Body of pancreas (tissue), 4 donors: Measurements from ENCODE around the gene ARFIP1. TPM values are rescaled to one million over a fixed set of nuclear protein-coding genes. Genes with fewer than 3 reads are reported as not detected.
"Not testable (repeated sequence)": the region's sequence is repeated elsewhere in the genome, so short reads cannot be mapped to it uniquely, and the experiment has no call there.

ENCODE experiments used
- ATAC-seq: fragments of 150-250 bp; one replicate; pipeline ENCODE4 v1.9.1; 2016
- DNase-seq, 4 donors: peaks; one replicate each; pipeline ENCODE4 v3.0.0-alpha.2; 2019
- H3K27ac ChIP-seq, 4 donors: fragments of 200-600 bp; sonication (generic); 1 replicate in 3 of 4; 2 replicates in 1 of 4; pipeline versions ENCODE4 v1.5.1 to v1.6.1; 2016 to 2019; ENCODE audit warnings: mild to moderate bottlenecking in 1 of 4, mixed read lengths in 1 of 4, moderate library complexity in 1 of 4
- H3K27me3 ChIP-seq, 2 donors: fragments of 200-600 bp; sonication (generic); one replicate each; pipeline ENCODE4 v1.6.0; 2016; ENCODE audit warnings: mild to moderate bottlenecking in 1 of 2
- H3K36me3 ChIP-seq, 2 donors: fragments of 200-600 bp; sonication (generic); replicated peaks in 1 of 2; 2 replicates each; pipeline ENCODE4 v1.5.1; 2016; ENCODE audit warnings: low read depth in 2 of 2; ENCODE audit not compliant: insufficient read depth in 1 of 2
- H3K4me1 ChIP-seq: fragments of 200-600 bp; sonication (generic); one replicate; pipeline ENCODE4 v1.6.0; 2016
- H3K4me3 ChIP-seq, 2 donors: fragments of 200-600 bp; sonication (generic); 1 replicate in 1 of 2; 2 replicates in 1 of 2; pipeline ENCODE4 v1.5.1; 2016 to 2019
- H3K9me3 ChIP-seq, 3 donors: fragments of 200-600 bp; sonication (generic); 1 replicate in 2 of 3; 2 replicates in 1 of 3; pipeline ENCODE4 v1.5.1; 2016
- CTCF ChIP-seq, 7 experiments: fragments of 450-650 bp in 4 of 7; fragments of 200-600 bp in 3 of 7; sonication (generic) in 3 of 7; IDR thresholded peaks; one replicate each; pipeline ENCODE4 v1.5.1; 2016 to 2019; ENCODE audit warnings: antibody characterized with exemption in 7 of 7
- POLR2A ChIP-seq, 3 donors: fragments of 450-650 bp; IDR thresholded peaks; one replicate each; pipeline ENCODE4 v1.6.1; 2016; ENCODE audit warnings: antibody characterized with exemption in 3 of 3, mild to moderate bottlenecking in 2 of 3
- WGBS, 2 donors: methylation state at CpG; one replicate each; pipeline ENCODE4 v1.1.5; 2017; 5-methylcytosine and 5-hydroxymethylcytosine counted together
- intact Hi-C: fragments of 100-400 bp; cut with DNase I; formaldehyde crosslinking; loops from one replicate; pipeline ENCODE4 v1.15.1; 2023
- total RNA-seq, 2 donors: library from RNA; depleted of rRNA; stranded (reverse); fragments of >200 nt; gene quantifications; one replicate each; pipeline ENCODE4 v1.1.0, GENCODE V29; 2016

The ARFIP1 gene
- total RNA-seq, 2 donors from 2014 or later, result 13.8 to 17.4 TPM

- Histone ChIP-seq H3K4me1 (no peaks in the 10 kb centered on the region), H3K9me3 (no peaks in the 10 kb centered on the region), H3K27ac (no peak overlapping the region), H3K36me3 (no peaks in the 10 kb centered on the region), H3K4me3 (no peak overlapping the region), H3K27me3 (no peaks in the 10 kb centered on the region)
- 73 to 79% methylated on average over 1 of the region's 1 CpG for WGBS, 2 donors
- DNase-seq (no peak), ATAC-seq (no peak)
- TF ChIP-seq CTCF (IDR thresholded peaks at IDR 0.05), result no peak
- no peak for TF ChIP-seq POLR2A (IDR thresholded peaks at IDR 0.05)
- intact Hi-C loops, result no loop called here
Measured at GRCh38 chr4:152896811-152897210, 117.1 kb downstream of the ARFIP1 start.

- H3K27ac ChIP-seq, H3K36me3 ChIP-seq, DNase-seq, ATAC-seq, H3K4me1 ChIP-seq, H3K27me3 ChIP-seq, H3K9me3 ChIP-seq, intact Hi-C loops, H3K4me3 ChIP-seq: not testable (repeated sequence)
- 94 to 95% methylated on average over 6 of the region's 6 CpGs for WGBS, 2 donors
Measured at GRCh38 chr4:152898133-152898532, 118.4 kb downstream of the ARFIP1 start.

DNA sequence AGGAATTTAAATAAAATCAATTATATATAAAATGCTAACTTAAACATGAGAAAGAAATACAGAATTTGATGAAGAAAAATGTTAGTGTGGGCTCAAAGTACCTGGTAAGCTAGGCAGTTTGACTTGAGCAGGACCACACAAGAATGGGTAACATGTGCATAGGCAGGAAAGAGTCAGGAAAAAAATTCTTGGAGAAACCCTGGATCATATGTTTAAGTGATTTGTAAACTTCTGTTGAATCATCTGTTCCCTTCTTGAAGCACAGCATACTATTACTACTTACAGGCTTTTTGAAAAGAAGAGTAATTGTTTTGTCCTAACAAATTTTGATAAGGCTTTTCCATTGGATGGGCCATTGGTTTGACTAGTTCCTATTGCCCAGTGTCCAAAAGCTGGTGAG is 118.9 kb downstream of the ARFIP1 start:
- no peak overlapping the region for H3K27ac ChIP-seq
- no peak for DNase-seq
- no peaks in the 10 kb centered on the region for H3K27me3 ChIP-seq
- intact Hi-C loops, result no loop called here
- H3K36me3 ChIP-seq, result no peaks in the 10 kb centered on the region
- no peak for ATAC-seq
- no peaks in the 10 kb centered on the region for H3K9me3 ChIP-seq
- no peaks in the 10 kb centered on the region for H3K4me1 ChIP-seq
- TF ChIP-seq CTCF (IDR thresholded peaks at IDR 0.05) (no peak), POLR2A (IDR thresholded peaks at IDR 0.05) (no peak)
- no peak overlapping the region for H3K4me3 ChIP-seq

GRCh38 chr4:152900395-152900794 is 120.6 kb downstream of the ARFIP1 start:
- intact Hi-C loops, result no loop called here
- no peak overlapping the region for H3K27ac ChIP-seq
- TF ChIP-seq POLR2A (IDR thresholded peaks at IDR 0.05), result no peak

DNA sequence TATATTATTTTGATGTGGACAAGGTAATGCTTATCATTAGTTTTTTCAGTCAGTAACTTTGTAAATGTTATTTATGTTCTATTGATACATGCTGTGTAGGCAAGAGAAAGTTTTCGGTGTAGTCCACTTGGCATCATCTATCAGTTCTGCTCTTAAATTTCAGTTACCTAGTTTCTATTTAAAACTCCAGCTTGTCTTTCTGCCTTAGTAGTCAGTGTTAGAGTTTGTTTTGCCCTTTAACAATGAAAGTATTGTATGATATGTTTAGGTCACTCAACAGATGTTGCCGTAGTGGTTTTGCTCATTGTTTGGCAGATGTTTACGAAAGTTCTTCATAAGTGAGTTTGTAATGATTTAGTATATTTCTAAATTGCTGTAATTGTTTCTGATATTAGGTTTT is 121.5 kb downstream of the ARFIP1 start:
- TF ChIP-seq POLR2A (IDR thresholded peaks at IDR 0.05) (no peak), CTCF (IDR thresholded peaks at IDR 0.05) (no peak)
- no peak overlapping the region for H3K27ac ChIP-seq
- H3K27me3 ChIP-seq, result no peaks in the 10 kb centered on the region
- H3K9me3 ChIP-seq, result no peaks in the 10 kb centered on the region
- 91 to 92% methylated on average over 3 of the region's 3 CpGs for WGBS, 2 donors
- intact Hi-C loops, result no loop called here
- ATAC-seq, result no peak
- H3K36me3 ChIP-seq, result no peaks in the 10 kb centered on the region
- no peak for DNase-seq
- no peaks in the 10 kb centered on the region for H3K4me1 ChIP-seq
- H3K4me3 ChIP-seq, result no peak overlapping the region

More at GRCh38 chr4:152900395-152900794, 120.6 kb downstream of the ARFIP1 start:
- Histone ChIP-seq H3K4me3 (no peak overlapping the region), H3K9me3 (no peaks in the 10 kb centered on the region), H3K27me3 (no peaks in the 10 kb centered on the region), H3K4me1 (no peaks in the 10 kb centered on the region), H3K36me3 (no peaks in the 10 kb centered on the region)
- DNase-seq, result no peak
- ATAC-seq, result no peak

DNA sequence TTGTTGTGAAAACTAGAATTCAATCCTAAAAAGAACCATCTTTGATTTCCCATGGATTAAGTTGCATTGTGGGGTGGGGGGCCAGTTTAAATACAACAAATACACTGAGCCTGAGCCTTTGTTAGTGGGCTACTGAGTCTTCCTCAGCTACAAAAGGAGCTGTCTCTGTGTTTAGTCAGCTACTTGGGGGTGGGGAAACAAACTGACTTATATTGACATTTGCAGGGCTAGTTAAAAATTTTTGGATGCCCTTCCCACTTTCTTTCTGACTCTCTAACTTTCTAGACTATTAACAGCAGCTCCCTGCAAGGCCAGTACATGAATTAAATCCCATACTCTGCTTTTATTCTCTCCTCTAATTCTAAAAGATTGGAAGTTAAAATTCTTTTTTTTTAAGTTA is 123.9 kb downstream of the ARFIP1 start:
- TF ChIP-seq CTCF (IDR thresholded peaks at IDR 0.05), result no peak
- Histone ChIP-seq H3K4me1 (no peaks in the 10 kb centered on the region), H3K27me3 (no peaks in the 10 kb centered on the region), H3K9me3 (no peaks in the 10 kb centered on the region), H3K36me3 (no peaks in the 10 kb centered on the region), H3K4me3 (no peak overlapping the region), H3K27ac (no peak overlapping the region)
- ATAC-seq (no peak), DNase-seq (no peak)
- intact Hi-C loops, result no loop called here
